Measurements from ENCODE around the gene IGSF9.
A peak's percentile ranks its signal among the peaks of the same experiment; 100 is the strongest.

Gene IGSF9

DNA sequence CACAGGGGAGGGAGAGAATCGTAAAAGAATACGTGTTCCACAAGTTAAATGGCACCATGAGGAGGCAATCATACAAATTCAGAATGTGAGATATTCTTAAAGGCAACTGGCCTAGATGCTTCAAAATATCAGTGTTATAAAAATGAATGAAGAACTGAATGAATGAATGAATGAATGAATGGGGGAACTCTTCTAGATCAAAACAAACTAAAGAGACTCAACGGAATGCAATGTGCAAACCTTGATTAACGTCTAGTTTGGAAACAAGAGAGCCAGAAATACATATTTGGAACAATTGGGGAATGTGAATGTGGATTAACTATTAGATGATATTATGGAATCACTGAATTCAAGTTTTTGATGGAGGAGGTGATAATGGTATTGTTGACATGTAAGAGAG is 62.3 kb downstream of the IGSF9 start:
- TF ChIP-seq, protein P1, sequence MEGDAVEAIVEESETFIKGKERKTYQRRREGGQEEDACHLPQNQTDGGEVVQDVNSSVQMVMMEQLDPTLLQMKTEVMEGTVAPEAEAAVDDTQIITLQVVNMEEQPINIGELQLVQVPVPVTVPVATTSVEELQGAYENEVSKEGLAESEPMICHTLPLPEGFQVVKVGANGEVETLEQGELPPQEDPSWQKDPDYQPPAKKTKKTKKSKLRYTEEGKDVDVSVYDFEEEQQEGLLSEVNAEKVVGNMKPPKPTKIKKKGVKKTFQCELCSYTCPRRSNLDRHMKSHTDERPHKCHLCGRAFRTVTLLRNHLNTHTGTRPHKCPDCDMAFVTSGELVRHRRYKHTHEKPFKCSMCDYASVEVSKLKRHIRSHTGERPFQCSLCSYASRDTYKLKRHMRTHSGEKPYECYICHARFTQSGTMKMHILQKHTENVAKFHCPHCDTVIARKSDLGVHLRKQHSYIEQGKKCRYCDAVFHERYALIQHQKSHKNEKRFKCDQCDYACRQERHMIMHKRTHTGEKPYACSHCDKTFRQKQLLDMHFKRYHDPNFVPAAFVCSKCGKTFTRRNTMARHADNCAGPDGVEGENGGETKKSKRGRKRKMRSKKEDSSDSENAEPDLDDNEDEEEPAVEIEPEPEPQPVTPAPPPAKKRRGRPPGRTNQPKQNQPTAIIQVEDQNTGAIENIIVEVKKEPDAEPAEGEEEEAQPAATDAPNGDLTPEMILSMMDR (IDR thresholded peaks at IDR 0.05; ENCODE audit: poor library complexity, severe bottlenecking): no peak
- peak overlapping the region; percentile 95 for H3K27ac ChIP-seq (ENCODE audit: poor library complexity, severe bottlenecking)
- H3K27me3 ChIP-seq (ENCODE audit: insufficient read depth, poor library complexity, severe bottlenecking): no peaks in the 10 kb centered on the region
- H3K4me3 ChIP-seq (ENCODE audit: severe bottlenecking): no peak overlapping the region
- H3K36me3 ChIP-seq (ENCODE audit: low read depth): no peaks in the 10 kb centered on the region
- no peaks in the 10 kb centered on the region for H3K9me3 ChIP-seq (ENCODE audit: severe bottlenecking)
- no peak for ATAC-seq (ENCODE audit: low read depth)
- H3K4me1 ChIP-seq (ENCODE audit: insufficient read depth, poor library complexity, severe bottlenecking): peaks cover 42% of the 10 kb centered on the region
- no peak for DNase-seq (ENCODE audit: low spot score)

DNA sequence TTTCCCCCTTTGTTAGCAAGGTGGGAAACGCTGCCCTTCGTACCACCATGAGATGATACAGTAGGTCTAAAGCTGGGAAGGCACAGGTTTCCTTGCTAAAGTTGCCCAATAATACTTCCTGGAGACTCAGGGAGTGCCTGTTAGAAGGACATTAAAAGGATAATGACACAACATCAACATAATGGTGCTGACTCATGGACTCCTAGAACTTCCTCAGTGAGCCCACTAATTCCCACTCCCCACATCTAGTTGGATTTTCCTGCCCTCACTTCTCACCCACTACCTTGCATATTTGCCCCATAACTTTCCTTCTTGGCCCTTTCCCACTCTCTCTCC is 62.9 kb downstream of the IGSF9 start:
- no peak for DNase-seq (ENCODE audit: low spot score)
- H3K27me3 ChIP-seq (ENCODE audit: insufficient read depth, poor library complexity, severe bottlenecking): no peaks in the 10 kb centered on the region
- peak; percentile 18; the same call in 1 of the 3 replicates for ATAC-seq (ENCODE audit: low read depth)
- peak overlapping the region; percentile 95 for H3K27ac ChIP-seq (ENCODE audit: poor library complexity, severe bottlenecking)
- TF ChIP-seq, protein P1 (IDR thresholded peaks at IDR 0.05; ENCODE audit: poor library complexity, severe bottlenecking): no peak
- no peaks in the 10 kb centered on the region for H3K36me3 ChIP-seq (ENCODE audit: low read depth)
- H3K9me3 ChIP-seq (ENCODE audit: severe bottlenecking): no peaks in the 10 kb centered on the region
- H3K4me3 ChIP-seq (ENCODE audit: severe bottlenecking): no peak overlapping the region
- peaks cover 43% of the 10 kb centered on the region for H3K4me1 ChIP-seq (ENCODE audit: insufficient read depth, poor library complexity, severe bottlenecking)

DNA sequence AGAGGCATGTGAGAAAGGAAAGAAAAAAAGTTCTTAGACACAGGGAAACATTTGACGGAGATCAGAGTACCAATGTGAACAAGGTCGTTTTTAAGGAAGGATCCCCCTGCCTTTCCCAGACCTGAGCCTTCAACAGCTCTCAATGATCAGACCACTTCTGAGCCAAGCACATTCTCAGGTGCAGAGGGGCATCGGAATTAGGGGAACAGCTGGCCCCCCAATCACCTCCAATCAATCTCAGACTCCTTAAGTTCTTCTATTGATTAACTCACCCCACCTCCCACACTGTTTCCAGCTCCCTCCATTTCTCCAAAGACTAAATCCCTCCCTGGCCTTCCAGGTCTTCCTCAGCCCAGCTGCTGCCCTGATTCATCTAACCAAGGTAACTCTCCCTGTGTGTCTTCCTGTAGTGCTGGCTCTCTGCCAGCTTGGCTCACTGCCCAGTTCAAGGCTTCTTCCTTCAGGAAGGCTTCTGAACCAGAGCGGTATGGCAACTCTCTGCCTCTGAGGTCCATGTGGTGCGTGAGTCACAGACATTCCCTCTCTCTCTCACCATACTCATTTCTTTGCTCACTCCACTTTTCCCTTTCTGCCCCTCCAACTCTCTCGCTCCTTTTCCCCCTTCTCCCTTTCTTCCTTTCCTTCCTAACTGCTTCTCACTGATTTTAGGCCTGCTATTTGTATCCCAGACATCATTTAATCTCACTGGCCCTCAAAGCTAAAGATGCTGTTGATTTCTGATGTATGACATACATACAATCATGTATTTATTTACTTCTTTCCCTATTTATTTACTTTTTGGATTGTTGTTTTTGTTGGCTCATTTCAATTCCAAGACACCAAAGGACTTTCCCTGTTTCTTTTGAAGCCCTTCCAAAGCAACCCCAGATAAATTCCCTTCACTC is 63.5 kb downstream of the IGSF9 start:
- Histone ChIP-seq H3K9me3 (ENCODE audit: severe bottlenecking) (no peaks in the 10 kb centered on the region), H3K36me3 (ENCODE audit: low read depth) (no peaks in the 10 kb centered on the region), H3K4me3 (ENCODE audit: severe bottlenecking) (no peak overlapping the region), H3K27ac (ENCODE audit: poor library complexity, severe bottlenecking) (peak overlapping the region; percentile 95), H3K27me3 (ENCODE audit: insufficient read depth, poor library complexity, severe bottlenecking) (no peaks in the 10 kb centered on the region), H3K4me1 (ENCODE audit: insufficient read depth, poor library complexity, severe bottlenecking) (peaks cover 43% of the 10 kb centered on the region)
- DNase-seq (ENCODE audit: low spot score) (peak; percentile 98), ATAC-seq (ENCODE audit: low read depth) (peak; percentile 93)
- TF ChIP-seq, protein P1 (IDR thresholded peaks at IDR 0.05; ENCODE audit: poor library complexity, severe bottlenecking): no peak

DNA sequence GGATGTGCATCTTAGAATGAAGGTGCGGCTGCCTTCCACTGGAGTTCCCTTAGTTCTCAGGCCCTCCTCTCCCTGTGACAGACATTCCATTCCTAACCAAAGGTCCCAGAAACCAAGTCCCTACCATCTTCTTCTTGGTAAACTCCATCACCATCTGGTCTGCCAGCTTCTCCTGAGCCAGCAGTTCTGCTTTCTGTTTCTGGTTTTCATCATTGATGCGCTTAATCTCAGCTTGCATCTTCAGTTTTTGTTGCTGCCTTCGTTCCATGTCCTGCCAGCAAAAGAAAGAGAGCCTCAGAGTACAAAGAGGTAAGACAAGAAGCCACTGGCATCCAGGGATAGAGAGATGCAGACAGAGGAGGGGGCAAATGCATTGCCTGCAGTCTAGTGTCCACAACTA is 65.0 kb downstream of the IGSF9 start:
- TF ChIP-seq, protein P1 (IDR thresholded peaks at IDR 0.05; ENCODE audit: poor library complexity, severe bottlenecking): no peak

DNA sequence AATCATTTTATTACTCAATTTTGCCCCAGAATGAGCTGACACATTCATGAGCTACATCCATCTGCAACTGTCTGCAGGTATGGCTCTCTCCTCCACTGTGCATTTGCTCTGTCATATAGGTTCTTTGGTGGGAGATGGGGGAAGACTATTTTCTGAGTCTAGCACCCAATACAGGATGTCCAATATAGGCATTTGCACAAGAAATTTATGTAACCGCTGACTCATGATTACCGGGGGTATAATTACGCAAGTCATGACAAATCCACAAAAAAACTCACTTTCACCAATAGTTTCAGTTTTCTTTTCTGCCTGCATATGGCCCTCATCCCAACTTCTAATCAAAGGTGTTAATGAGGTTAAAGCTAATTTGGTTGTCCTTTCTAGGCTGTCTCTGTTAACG is 65.4 kb downstream of the IGSF9 start:
- Histone ChIP-seq H3K27me3 (ENCODE audit: insufficient read depth, poor library complexity, severe bottlenecking) (no peaks in the 10 kb centered on the region), H3K36me3 (ENCODE audit: low read depth) (no peaks in the 10 kb centered on the region), H3K9me3 (ENCODE audit: severe bottlenecking) (no peaks in the 10 kb centered on the region), H3K27ac (ENCODE audit: poor library complexity, severe bottlenecking) (peak overlapping the region; percentile 95), H3K4me3 (ENCODE audit: severe bottlenecking) (no peak overlapping the region), H3K4me1 (ENCODE audit: insufficient read depth, poor library complexity, severe bottlenecking) (peaks cover 43% of the 10 kb centered on the region)
- ATAC-seq (ENCODE audit: low read depth) (peak; percentile 53), DNase-seq (ENCODE audit: low spot score) (no peak)
- TF ChIP-seq, protein P1 (IDR thresholded peaks at IDR 0.05; ENCODE audit: poor library complexity, severe bottlenecking): no peak

More for the DNA sequence above, 65.0 kb downstream of the IGSF9 start:
- Histone ChIP-seq H3K27me3 (ENCODE audit: insufficient read depth, poor library complexity, severe bottlenecking) (no peaks in the 10 kb centered on the region), H3K9me3 (ENCODE audit: severe bottlenecking) (no peaks in the 10 kb centered on the region), H3K27ac (ENCODE audit: poor library complexity, severe bottlenecking) (peak overlapping the region; percentile 95), H3K4me1 (ENCODE audit: insufficient read depth, poor library complexity, severe bottlenecking) (peaks cover 43% of the 10 kb centered on the region), H3K4me3 (ENCODE audit: severe bottlenecking) (no peak overlapping the region), H3K36me3 (ENCODE audit: low read depth) (no peaks in the 10 kb centered on the region)
- DNase-seq (ENCODE audit: low spot score): no peak
- no peak for ATAC-seq (ENCODE audit: low read depth)

Data from RWPE2 (cell line).